GM12873 (cell line): ENCODE results near the gene VSIR.

Experiments
- CTCF ChIP-seq: IDR thresholded peaks from 2 replicates; pipeline ENCODE4 v1.5.1; 2012; ENCODE audit warnings: low read depth, mild to moderate bottlenecking, moderate library complexity, low read length, control low read depth; ENCODE audit not compliant: insufficient read depth; ENCODE audit errors: missing control alignments

Gene VSIR

GRCh38 chr10:71788954-71789353 is 15.6 kb upstream of the VSIR start:
- no peak for TF ChIP-seq CTCF

- no peak for TF ChIP-seq CTCF
Measured at GRCh38 chr10:71784679-71785272, 11.5 kb upstream of the VSIR start.

- TF ChIP-seq CTCF: no peak
Measured at GRCh38 chr10:71783917-71784678, 10.8 kb upstream of the VSIR start.

GRCh38 chr10:71782917-71783490 is 9.7 kb upstream of the VSIR start:
- no peak for TF ChIP-seq CTCF

GRCh38 chr10:71782221-71782916 is 9.0 kb upstream of the VSIR start:
- TF ChIP-seq CTCF: no peak

- peak; percentile 15 for TF ChIP-seq CTCF
Measured at GRCh38 chr10:71780719-71781118, 7.4 kb upstream of the VSIR start.

GRCh38 chr10:71780156-71780555 is 6.8 kb upstream of the VSIR start:
- no peak for TF ChIP-seq CTCF
